SU-DHL-6 (cell line): ENCODE measurements around the gene TMEM108.

ENCODE experiments used
- EZH2phosphoT487 ChIP-seq: fragments of 200-600 bp; sonication (generic), shearing (Covaris generic); conservative IDR thresholded peaks from 2 replicates; pipeline ENCODE4 v1.6.1; 2018; ENCODE audit warnings: mild to moderate bottlenecking, antibody characterized with exemption, low read length, moderate library complexity, mixed read lengths
- TF ChIP-seq, protein P1 (sequence below): fragments of 200-600 bp; sonication (generic); IDR thresholded peaks from one replicate; pipeline ENCODE4 v1.5.1; 2017; ENCODE audit warnings: antibody characterized with exemption, mild to moderate bottlenecking, low read length, moderate library complexity; ENCODE audit not compliant: insufficient read depth, poor library complexity, severe bottlenecking

DNA sequence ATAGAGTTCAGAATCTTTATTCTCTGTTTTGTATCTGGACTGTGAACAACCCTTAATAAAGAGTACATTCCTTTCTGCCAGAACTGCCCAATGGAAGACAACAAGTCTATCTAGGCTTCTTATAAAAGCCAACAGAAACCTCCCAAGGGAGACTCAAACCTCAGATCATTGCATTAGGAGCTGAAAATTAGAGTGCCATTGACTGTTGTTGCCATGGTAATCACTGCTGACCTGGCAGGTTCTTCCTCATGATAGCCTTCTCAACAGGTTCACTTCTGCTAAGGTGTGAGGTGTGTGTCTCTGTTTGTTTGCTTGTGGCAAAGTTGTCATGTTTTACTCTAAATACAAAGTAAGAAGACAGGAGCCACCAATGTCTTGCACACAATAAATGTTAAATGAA is 79.2 kb downstream of the TMEM108 start:
- no peak for TF ChIP-seq EZH2phosphoT487
- TF ChIP-seq, protein P1, sequence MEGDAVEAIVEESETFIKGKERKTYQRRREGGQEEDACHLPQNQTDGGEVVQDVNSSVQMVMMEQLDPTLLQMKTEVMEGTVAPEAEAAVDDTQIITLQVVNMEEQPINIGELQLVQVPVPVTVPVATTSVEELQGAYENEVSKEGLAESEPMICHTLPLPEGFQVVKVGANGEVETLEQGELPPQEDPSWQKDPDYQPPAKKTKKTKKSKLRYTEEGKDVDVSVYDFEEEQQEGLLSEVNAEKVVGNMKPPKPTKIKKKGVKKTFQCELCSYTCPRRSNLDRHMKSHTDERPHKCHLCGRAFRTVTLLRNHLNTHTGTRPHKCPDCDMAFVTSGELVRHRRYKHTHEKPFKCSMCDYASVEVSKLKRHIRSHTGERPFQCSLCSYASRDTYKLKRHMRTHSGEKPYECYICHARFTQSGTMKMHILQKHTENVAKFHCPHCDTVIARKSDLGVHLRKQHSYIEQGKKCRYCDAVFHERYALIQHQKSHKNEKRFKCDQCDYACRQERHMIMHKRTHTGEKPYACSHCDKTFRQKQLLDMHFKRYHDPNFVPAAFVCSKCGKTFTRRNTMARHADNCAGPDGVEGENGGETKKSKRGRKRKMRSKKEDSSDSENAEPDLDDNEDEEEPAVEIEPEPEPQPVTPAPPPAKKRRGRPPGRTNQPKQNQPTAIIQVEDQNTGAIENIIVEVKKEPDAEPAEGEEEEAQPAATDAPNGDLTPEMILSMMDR, result no peak
